GM18505 (cell line): Measurements from ENCODE around the gene KCNJ15.
"Not testable (repeated sequence)": the region's sequence is repeated elsewhere in the genome, so short reads cannot be mapped to it uniquely, and the experiment has no call there.

Source experiments
- ATAC-seq: cut with Tn5 transposase; IDR thresholded peaks from one replicate; pipeline ENCODE4 v1.9.1; 2021; ENCODE audit not compliant: unreplicated experiment
- POLR2A ChIP-seq: IDR thresholded peaks from 4 replicates; pipeline ENCODE4 v1.6.1; 2011; ENCODE audit warnings: borderline replicate concordance; ENCODE audit not compliant: insufficient read depth, insufficient read length; ENCODE audit errors: extremely low read depth

The KCNJ15 gene

GRCh38 chr21:38236232-38236631 is 20.6 kb upstream of the KCNJ15 start:
- TF ChIP-seq POLR2A: no peak
- ATAC-seq: no peak

DNA sequence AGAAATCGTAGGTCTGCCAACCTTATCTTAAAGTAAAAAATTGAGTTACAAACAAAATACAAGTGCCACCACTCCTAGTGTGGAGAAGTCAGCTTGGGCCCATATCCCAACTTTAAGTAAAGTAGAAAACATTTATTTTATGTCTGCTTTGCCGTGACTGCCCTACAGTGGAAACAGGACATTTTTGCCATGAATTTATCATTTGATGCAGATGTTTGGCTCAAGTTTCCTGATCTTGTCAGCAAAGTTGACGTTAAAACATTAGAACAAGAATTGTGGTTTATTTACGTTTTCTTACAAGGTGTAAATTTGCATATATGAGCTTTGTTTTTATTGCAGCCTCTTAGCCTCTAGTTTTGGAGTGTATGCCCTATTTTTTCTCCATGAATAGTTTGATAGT is 17.1 kb upstream of the KCNJ15 start:
- no peak for ATAC-seq
- no peak for TF ChIP-seq POLR2A

GRCh38 chr21:38240129-38240528 is 16.7 kb upstream of the KCNJ15 start:
- TF ChIP-seq POLR2A: no peak
- no peak for ATAC-seq

DNA sequence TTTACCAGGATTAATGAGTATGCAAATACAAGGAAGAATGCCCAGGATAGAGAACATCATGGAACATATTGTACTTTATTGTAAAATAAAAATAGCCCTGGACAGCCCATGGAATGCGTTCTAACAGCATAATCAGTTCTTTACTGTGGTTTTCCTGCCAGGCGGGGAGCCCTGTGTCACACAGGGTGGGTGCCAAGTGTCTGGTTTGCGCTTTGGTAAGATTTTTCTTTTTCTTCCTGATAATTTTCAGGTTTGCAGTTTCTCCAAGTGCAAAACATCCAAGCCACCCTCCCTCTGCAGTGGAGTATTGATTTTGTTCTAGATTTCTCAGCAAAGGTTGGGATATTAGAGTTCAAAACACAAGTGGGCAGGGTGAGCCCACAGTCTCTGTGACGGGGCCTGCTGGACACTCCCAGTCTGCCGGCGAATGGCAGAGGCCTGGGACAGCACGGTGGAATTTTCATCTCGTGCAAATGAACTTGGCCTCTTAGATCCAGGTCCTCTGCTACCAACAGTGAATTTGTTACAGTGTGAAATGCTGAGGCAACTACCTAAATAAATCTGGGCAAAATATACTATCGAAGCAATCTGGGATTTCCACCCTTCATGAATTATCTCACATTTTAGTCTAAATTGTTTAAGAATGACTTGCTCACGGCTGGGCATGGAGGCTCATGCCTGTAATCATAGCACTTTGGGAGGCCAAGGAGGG is 15.6 kb upstream of the KCNJ15 start:
- no peak for ATAC-seq
- no peak for TF ChIP-seq POLR2A

DNA sequence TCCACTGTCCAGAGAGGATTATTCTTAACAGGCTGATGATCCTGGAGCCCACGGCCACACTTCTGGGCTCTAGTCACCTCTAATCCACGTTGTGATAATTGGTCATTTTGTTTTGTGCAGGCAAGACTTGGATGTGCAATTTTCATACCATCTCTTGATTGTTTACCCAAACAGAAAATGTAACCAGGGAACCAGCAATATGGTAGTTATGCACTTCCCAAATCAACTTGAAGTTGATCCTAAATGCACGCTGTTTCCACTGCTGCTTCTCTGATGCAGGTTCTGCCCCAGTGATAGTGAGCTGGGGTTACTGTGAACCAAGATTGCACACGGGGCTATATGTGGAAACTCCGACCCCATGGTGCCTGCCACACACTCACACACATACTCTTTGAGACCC is 14.7 kb upstream of the KCNJ15 start:
- no peak for TF ChIP-seq POLR2A
- no peak for ATAC-seq

GRCh38 chr21:38243732-38244406 is 12.9 kb upstream of the KCNJ15 start:
- no peak for TF ChIP-seq POLR2A
- no peak for ATAC-seq

GRCh38 chr21:38244407-38244787 is 12.4 kb upstream of the KCNJ15 start:
- TF ChIP-seq POLR2A: no peak
- peak; percentile 8 for ATAC-seq

DNA sequence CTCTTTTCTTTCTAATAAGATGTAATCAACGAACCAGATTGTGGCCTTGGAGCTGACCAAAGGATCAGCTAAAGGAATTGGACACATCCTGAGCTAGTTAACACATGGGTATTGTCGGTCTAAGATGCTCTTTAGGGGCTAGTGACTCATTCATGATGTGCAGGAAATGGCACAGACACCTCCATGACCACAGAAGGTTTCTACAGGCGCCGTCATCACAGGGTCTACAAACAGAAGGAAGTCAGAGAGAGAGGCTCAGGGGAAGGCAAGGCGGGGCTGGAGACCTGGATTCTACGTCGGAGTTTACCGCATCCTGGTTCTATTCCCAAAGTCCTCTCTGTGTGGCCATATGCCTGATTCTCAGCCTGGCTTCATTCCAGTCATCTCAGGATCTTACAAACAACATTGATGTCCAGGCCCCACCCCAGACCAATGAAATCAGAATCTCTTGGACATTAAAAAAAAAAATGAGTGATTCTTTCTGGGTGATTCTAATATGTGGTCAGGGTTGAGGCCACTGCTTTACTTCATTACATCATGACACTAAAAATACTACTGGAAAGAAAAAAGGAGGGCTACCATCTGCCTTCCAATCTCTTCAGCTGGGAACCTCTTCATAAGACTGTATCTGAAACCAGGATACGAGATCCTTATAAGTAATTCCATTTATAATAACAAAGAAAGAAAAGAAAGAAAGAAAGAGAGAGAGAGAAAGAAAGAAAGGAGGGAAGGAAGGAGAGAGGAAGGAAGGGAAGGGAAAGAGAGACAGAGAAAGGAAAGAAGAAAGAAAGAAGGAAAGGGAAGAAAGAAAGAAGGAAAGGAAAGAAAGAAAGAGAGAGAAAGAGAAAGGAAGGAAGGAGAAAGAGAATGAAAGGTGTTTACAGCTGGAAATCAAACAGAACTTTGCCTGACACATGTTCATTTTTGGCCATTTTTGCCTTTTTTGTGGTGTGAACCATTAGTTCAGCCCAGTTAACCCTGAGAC is 11.6 kb upstream of the KCNJ15 start:
- peak; percentile 77 for ATAC-seq
- no peak for TF ChIP-seq POLR2A

GRCh38 chr21:38246511-38246910 is 10.3 kb upstream of the KCNJ15 start:
- no peak for ATAC-seq

DNA sequence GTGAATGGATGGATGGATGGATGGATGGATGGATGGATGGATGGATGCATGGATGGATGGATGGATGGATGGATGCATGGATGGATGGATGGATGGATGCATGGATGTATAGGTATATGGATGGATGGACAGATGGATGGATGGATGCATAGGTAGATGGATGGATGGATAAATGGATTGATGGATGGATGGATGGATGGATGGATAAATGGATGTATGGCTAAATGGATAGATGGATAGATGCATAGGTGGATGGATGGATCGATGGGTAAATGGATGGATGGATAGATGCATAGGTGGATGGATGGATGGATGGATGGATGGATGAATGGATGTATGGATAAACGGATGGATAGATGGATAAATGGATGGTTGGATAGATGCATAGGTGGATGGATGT is 9.7 kb upstream of the KCNJ15 start:
- ATAC-seq: not testable (repeated sequence)

More at GRCh38 chr21:38246511-38246910, 10.3 kb upstream of the KCNJ15 start:
- TF ChIP-seq POLR2A: no peak

- no peak for ATAC-seq
- TF ChIP-seq POLR2A: no peak
Observed at GRCh38 chr21:38247738-38248510, 8.9 kb upstream of the KCNJ15 start.

- ATAC-seq: no peak
- TF ChIP-seq POLR2A: no peak
Observed at GRCh38 chr21:38249256-38249655, 7.5 kb upstream of the KCNJ15 start.
